Breast epithelium (tissue), 4 donors: ENCODE results near the gene SMG7. TPM values are rescaled to one million over a fixed set of nuclear protein-coding genes. Genes with fewer than 3 reads are reported as not detected.

ENCODE experiments used
- DNase-seq, 2 donors: peaks; one replicate each; pipeline ENCODE4 v3.0.0-alpha.2; 2019; ENCODE audit warnings: low spot score in 2 of 2
- H3K27ac ChIP-seq, 2 donors: fragments of 200-600 bp; sonication (generic) in 1 of 2; one replicate each; pipeline ENCODE4 v1.5.1; 2016 to 2019; ENCODE audit warnings: mild to moderate bottlenecking in 1 of 2
- H3K27me3 ChIP-seq, 2 donors: fragments of 200-600 bp; sonication (generic) in 1 of 2; one replicate each; pipeline versions ENCODE4 v1.5.1 to v1.6.0; 2017 to 2019; ENCODE audit warnings: control low read depth in 1 of 2, mild to moderate bottlenecking in 1 of 2
- H3K36me3 ChIP-seq: fragments of 200-600 bp; one replicate; pipeline ENCODE4 v1.5.1; 2019
- H3K4me1 ChIP-seq, 2 donors: fragments of 200-600 bp; sonication (generic); one replicate each; pipeline ENCODE4 v1.5.1; 2016 to 2019; ENCODE audit warnings: control low read depth in 1 of 2
- H3K4me3 ChIP-seq, 3 donors: fragments of 200-600 bp; sonication (generic); 1 replicate in 2 of 3; 2 replicates in 1 of 3; pipeline ENCODE4 v1.5.1; 2016 to 2019; ENCODE audit warnings: mild to moderate bottlenecking in 3 of 3, moderate library complexity in 2 of 3
- H3K9me3 ChIP-seq, 2 donors: fragments of 200-600 bp; sonication (generic) in 1 of 2; one replicate each; pipeline ENCODE4 v1.5.1; 2016 to 2019; ENCODE audit warnings: control low read depth in 1 of 2
- POLR2A ChIP-seq: fragments of 450-650 bp; IDR thresholded peaks from one replicate; pipeline ENCODE4 v1.6.1; 2016; ENCODE audit warnings: antibody characterized with exemption, mild to moderate bottlenecking, moderate library complexity
- POLR2AphosphoS5 ChIP-seq, 3 donors: sonication (generic); formaldehyde crosslinking; IDR thresholded peaks; one replicate each; pipeline ENCODE4 v1.6.1; 2017; ENCODE audit warnings: antibody characterized with exemption in 3 of 3
- intact Hi-C: fragments of 100-400 bp; cut with DNase I; formaldehyde crosslinking; loops from one replicate; pipeline ENCODE4 v1.15.1; 2023; ENCODE audit warnings: low total_unique reads
- total RNA-seq, 3 donors: library from RNA; depleted of rRNA; stranded (reverse); fragments of >200 nt; gene quantifications; one replicate each; pipeline ENCODE4 v1.1.0, GENCODE V29; 2016
- TF ChIP-seq, protein P1 (sequence below), 3 donors: fragments of 450-650 bp; IDR thresholded peaks; one replicate each; pipeline ENCODE4 v1.5.1; 2016 to 2017; ENCODE audit warnings: antibody characterized with exemption in 3 of 3, mild to moderate bottlenecking in 3 of 3, moderate library complexity in 3 of 3

SMG7 gene
- total RNA-seq, 3 donors from 2014 or later: 34.6 to 46.5 (median 43.3) TPM

GRCh38 chr1:183516725-183517124 lies 44.4 kb downstream of the SMG7 start:
- TF ChIP-seq POLR2A (no peak), POLR2AphosphoS5 (IDR thresholded peaks at IDR 0.05) (no peak)
- TF ChIP-seq, protein P1, sequence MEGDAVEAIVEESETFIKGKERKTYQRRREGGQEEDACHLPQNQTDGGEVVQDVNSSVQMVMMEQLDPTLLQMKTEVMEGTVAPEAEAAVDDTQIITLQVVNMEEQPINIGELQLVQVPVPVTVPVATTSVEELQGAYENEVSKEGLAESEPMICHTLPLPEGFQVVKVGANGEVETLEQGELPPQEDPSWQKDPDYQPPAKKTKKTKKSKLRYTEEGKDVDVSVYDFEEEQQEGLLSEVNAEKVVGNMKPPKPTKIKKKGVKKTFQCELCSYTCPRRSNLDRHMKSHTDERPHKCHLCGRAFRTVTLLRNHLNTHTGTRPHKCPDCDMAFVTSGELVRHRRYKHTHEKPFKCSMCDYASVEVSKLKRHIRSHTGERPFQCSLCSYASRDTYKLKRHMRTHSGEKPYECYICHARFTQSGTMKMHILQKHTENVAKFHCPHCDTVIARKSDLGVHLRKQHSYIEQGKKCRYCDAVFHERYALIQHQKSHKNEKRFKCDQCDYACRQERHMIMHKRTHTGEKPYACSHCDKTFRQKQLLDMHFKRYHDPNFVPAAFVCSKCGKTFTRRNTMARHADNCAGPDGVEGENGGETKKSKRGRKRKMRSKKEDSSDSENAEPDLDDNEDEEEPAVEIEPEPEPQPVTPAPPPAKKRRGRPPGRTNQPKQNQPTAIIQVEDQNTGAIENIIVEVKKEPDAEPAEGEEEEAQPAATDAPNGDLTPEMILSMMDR (IDR thresholded peaks at IDR 0.05): no peak
- H3K4me3 ChIP-seq: no peak overlapping the region
- no peaks in the 10 kb centered on the region for H3K9me3 ChIP-seq
- intact Hi-C loops: no loop called here
- no peaks in the 10 kb centered on the region for H3K36me3 ChIP-seq
- H3K27me3 ChIP-seq: no peaks in the 10 kb centered on the region
- no peak overlapping the region for H3K27ac ChIP-seq
- no peak for DNase-seq
- no peaks in the 10 kb centered on the region for H3K4me1 ChIP-seq

DNA sequence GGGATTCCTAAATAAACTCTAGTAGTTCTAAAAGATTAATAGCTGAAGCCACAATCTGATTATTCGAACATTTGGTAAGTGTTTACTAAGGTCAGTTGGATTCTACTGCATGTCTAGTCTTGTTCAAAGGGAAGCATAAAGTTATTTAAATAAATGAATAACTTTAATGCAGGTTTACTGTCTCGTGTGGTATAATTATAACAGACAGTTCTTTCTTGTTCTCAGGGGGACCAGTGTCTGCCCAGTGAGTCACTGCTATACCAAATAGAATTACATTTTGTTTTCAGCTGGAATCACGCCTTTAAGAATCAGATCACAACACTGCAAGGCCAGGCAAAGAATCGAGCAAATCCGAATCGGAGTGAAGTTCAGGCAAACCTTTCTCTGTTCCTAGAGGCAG lies 45.1 kb downstream of the SMG7 start:
- Histone ChIP-seq H3K4me3 (no peak overlapping the region), H3K27me3 (no peaks in the 10 kb centered on the region), H3K9me3 (no peaks in the 10 kb centered on the region), H3K27ac (no peak overlapping the region), H3K4me1 (no peaks in the 10 kb centered on the region), H3K36me3 (no peaks in the 10 kb centered on the region)
- TF ChIP-seq, protein P1 (IDR thresholded peaks at IDR 0.05): no peak
- TF ChIP-seq POLR2A: no peak
- no peak for TF ChIP-seq POLR2AphosphoS5 (IDR thresholded peaks at IDR 0.05)
- intact Hi-C loops: no loop called here
- DNase-seq: no peak

DNA sequence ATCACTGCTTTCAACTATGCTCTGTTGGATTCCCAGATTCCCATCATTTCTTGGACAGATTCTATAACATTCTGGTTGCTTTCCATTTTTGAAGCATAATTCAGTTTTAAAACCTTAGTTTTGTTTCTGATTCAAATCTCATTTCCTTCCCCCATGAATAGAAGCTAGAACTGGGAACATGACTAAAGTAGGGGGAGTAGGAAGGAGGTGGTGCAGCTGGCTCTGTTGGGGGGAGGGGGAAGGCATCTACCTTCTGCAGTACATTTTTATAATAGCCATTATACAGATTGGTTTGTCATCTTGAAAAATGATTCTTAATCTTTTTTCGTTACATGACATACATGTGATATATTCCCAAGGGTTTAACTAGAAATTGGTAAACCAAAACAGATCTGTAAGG lies 48.1 kb downstream of the SMG7 start:
- Histone ChIP-seq H3K36me3 (no peaks in the 10 kb centered on the region), H3K27ac (no peak overlapping the region), H3K27me3 (no peaks in the 10 kb centered on the region), H3K4me1 (no peaks in the 10 kb centered on the region), H3K9me3 (no peaks in the 10 kb centered on the region), H3K4me3 (no peak overlapping the region)
- no peak for DNase-seq
- intact Hi-C loops: no loop called here
- TF ChIP-seq, protein P1 (IDR thresholded peaks at IDR 0.05): no peak
- TF ChIP-seq POLR2AphosphoS5 (IDR thresholded peaks at IDR 0.05) (no peak), POLR2A (no peak)

- no peaks in the 10 kb centered on the region for H3K9me3 ChIP-seq
- no peak for TF ChIP-seq POLR2AphosphoS5 (IDR thresholded peaks at IDR 0.05)
- intact Hi-C loops: no loop called here
These were observed 49.8 kb downstream of the SMG7 start for GRCh38 chr1:183522104-183522503.

GRCh38 chr1:183528577-183528976 lies 56.3 kb downstream of the SMG7 start:
- H3K9me3 ChIP-seq: no peaks in the 10 kb centered on the region
- H3K27me3 ChIP-seq: no peaks in the 10 kb centered on the region
- TF ChIP-seq, protein P1 (IDR thresholded peaks at IDR 0.05): no peak
- TF ChIP-seq POLR2A: no peak
- TF ChIP-seq POLR2AphosphoS5 (IDR thresholded peaks at IDR 0.05): no peak
- no peaks in the 10 kb centered on the region for H3K4me1 ChIP-seq
- DNase-seq: no peak
- no peak overlapping the region for H3K4me3 ChIP-seq
- H3K27ac ChIP-seq: no peak overlapping the region
- H3K36me3 ChIP-seq: no peaks in the 10 kb centered on the region
- intact Hi-C loops: no loop called here

More at GRCh38 chr1:183522104-183522503, 49.8 kb downstream of the SMG7 start:
- DNase-seq: no peak
- Histone ChIP-seq H3K36me3 (no peaks in the 10 kb centered on the region), H3K4me1 (no peaks in the 10 kb centered on the region), H3K27ac (no peak overlapping the region), H3K27me3 (no peaks in the 10 kb centered on the region), H3K4me3 (no peak overlapping the region)

DNA sequence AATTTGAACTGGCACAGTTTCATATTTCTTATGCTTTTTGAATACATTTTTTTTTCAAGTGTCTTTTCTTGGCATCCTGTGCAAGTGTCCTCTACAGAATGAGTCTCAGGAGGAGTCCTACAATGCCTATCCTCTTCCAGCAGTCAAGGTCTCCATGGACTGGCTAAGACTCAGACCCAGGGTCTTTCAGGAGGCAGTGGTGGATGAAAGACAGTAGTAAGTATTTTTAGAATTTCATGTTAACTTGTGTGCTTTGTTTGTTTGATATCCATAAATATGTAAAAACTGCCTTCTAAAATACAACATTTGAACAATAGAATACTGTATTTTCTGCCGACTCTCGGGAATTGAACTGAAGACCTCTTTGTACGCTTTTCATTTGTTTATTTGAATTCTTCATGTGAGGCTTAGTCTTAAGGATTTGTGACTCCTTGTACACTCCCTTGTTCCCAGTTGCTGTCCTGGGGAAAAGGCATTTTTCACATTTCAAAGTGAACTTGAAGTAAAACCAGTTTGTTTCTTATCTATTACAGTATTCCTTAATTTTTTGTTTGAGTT lies 61.4 kb downstream of the SMG7 start:
- Histone ChIP-seq H3K27me3 (no peaks in the 10 kb centered on the region), H3K27ac (no peak overlapping the region), H3K36me3 (peaks cover 4% of the 10 kb centered on the region), H3K4me3 (no peak overlapping the region), H3K4me1 (no peaks in the 10 kb centered on the region), H3K9me3 (no peaks in the 10 kb centered on the region)
- DNase-seq: no peak
- TF ChIP-seq POLR2A (no peak), POLR2AphosphoS5 (IDR thresholded peaks at IDR 0.05) (no peak)
- TF ChIP-seq, protein P1 (IDR thresholded peaks at IDR 0.05): no peak
- intact Hi-C loops: no loop called here
